H1 (cell line): ENCODE measurements around the gene GPR12. TPM values are rescaled to one million over a fixed set of nuclear protein-coding genes. Genes with fewer than 3 reads are reported as not detected.

Experiments
- POLR2A ChIP-seq, 2 experiments: IDR thresholded peaks; 1 replicate in 1 of 2; 2 replicates in 1 of 2; pipeline ENCODE4 v1.6.1; 2011; ENCODE audit warnings: low read depth in 2 of 2, low read length in 2 of 2, mild to moderate bottlenecking in 2 of 2; ENCODE audit errors: control extremely low read depth in 1 of 2
- POU5F1 ChIP-seq: IDR thresholded peaks from 2 replicates; pipeline ENCODE4 v1.6.1; 2011; ENCODE audit warnings: low read depth, mild to moderate bottlenecking, low read length, moderate library complexity
- polyA plus RNA-seq, 7 experiments: library from polyadenylated mRNA; depleted of rRNA in 3 of 7; stranded (reverse) in 5 of 7; unstranded in 2 of 7; fragments of >200 nt in 5 of 7; fragments of 200-250 nt in 2 of 7; gene quantifications; 1 replicate in 5 of 7; 2 replicates in 1 of 7; 4 replicates in 1 of 7; pipeline versions ENCODE4 v1.2.1 to v1.2.3, GENCODE V29; 2011 to 2013; ENCODE audit warnings: missing spikeins in 2 of 7, mixed read lengths in 2 of 7
- total RNA-seq: library from RNA; stranded (reverse); fragmentation: NEBNext Ultra II Directional; extraction: Animal tissue kit (Norgen Biotek cat#: 25700); gene quantifications from 2 replicates; pipeline ENCODE4 v1.2.1, GENCODE V29; 2021
- TF ChIP-seq, protein P1 (sequence below): fragments of 300-600 bp; sonication (generic); IDR thresholded peaks from 2 replicates; pipeline ENCODE4 v1.7.1; 2012; ENCODE audit warnings: low read length, moderate library complexity, mild to moderate bottlenecking, inconsistent platforms; ENCODE audit not compliant: insufficient replicate concordance
- TF ChIP-seq, protein P2 (sequence below): IDR thresholded peaks from 2 replicates; pipeline ENCODE4 v1.6.1; 2012; ENCODE audit warnings: inconsistent platforms

GPR12 gene
- total and polyA plus RNA-seq, 2 of the 8 experiments (the other 6 are each of a cell fraction or from before 2014, with no cell fraction given) = 0.15 to 0.27 TPM

DNA sequence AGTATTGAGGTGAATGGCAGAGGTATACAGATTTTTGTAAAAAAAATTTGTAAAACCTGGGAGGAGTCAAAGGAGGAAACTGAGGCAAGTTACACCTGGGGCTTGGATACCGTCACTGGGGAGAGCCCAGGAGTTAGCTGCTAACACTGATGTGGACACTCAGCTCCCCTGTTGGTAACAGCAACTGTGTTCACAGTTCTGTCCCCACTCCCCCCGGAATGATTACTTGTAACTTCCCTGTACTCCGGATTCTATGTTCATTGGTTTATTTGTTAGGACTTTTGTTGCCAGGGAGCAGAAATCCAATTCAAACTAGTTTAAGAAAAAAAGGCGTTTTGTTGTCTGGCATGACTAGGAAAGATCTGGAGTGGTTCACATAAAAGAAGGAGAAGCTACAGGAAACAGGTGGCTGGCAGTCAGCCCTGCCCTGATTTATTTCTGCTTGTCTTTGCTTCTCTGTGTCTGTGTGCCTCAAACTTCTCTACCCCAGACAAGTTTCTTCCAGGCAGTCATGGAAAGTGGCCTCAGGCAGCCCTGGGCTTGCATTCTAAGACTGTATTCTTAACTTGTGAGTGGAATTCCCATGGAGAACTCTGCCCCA, 2.3 kb upstream of the GPR12 start (continued):
- TF ChIP-seq, protein P1, sequence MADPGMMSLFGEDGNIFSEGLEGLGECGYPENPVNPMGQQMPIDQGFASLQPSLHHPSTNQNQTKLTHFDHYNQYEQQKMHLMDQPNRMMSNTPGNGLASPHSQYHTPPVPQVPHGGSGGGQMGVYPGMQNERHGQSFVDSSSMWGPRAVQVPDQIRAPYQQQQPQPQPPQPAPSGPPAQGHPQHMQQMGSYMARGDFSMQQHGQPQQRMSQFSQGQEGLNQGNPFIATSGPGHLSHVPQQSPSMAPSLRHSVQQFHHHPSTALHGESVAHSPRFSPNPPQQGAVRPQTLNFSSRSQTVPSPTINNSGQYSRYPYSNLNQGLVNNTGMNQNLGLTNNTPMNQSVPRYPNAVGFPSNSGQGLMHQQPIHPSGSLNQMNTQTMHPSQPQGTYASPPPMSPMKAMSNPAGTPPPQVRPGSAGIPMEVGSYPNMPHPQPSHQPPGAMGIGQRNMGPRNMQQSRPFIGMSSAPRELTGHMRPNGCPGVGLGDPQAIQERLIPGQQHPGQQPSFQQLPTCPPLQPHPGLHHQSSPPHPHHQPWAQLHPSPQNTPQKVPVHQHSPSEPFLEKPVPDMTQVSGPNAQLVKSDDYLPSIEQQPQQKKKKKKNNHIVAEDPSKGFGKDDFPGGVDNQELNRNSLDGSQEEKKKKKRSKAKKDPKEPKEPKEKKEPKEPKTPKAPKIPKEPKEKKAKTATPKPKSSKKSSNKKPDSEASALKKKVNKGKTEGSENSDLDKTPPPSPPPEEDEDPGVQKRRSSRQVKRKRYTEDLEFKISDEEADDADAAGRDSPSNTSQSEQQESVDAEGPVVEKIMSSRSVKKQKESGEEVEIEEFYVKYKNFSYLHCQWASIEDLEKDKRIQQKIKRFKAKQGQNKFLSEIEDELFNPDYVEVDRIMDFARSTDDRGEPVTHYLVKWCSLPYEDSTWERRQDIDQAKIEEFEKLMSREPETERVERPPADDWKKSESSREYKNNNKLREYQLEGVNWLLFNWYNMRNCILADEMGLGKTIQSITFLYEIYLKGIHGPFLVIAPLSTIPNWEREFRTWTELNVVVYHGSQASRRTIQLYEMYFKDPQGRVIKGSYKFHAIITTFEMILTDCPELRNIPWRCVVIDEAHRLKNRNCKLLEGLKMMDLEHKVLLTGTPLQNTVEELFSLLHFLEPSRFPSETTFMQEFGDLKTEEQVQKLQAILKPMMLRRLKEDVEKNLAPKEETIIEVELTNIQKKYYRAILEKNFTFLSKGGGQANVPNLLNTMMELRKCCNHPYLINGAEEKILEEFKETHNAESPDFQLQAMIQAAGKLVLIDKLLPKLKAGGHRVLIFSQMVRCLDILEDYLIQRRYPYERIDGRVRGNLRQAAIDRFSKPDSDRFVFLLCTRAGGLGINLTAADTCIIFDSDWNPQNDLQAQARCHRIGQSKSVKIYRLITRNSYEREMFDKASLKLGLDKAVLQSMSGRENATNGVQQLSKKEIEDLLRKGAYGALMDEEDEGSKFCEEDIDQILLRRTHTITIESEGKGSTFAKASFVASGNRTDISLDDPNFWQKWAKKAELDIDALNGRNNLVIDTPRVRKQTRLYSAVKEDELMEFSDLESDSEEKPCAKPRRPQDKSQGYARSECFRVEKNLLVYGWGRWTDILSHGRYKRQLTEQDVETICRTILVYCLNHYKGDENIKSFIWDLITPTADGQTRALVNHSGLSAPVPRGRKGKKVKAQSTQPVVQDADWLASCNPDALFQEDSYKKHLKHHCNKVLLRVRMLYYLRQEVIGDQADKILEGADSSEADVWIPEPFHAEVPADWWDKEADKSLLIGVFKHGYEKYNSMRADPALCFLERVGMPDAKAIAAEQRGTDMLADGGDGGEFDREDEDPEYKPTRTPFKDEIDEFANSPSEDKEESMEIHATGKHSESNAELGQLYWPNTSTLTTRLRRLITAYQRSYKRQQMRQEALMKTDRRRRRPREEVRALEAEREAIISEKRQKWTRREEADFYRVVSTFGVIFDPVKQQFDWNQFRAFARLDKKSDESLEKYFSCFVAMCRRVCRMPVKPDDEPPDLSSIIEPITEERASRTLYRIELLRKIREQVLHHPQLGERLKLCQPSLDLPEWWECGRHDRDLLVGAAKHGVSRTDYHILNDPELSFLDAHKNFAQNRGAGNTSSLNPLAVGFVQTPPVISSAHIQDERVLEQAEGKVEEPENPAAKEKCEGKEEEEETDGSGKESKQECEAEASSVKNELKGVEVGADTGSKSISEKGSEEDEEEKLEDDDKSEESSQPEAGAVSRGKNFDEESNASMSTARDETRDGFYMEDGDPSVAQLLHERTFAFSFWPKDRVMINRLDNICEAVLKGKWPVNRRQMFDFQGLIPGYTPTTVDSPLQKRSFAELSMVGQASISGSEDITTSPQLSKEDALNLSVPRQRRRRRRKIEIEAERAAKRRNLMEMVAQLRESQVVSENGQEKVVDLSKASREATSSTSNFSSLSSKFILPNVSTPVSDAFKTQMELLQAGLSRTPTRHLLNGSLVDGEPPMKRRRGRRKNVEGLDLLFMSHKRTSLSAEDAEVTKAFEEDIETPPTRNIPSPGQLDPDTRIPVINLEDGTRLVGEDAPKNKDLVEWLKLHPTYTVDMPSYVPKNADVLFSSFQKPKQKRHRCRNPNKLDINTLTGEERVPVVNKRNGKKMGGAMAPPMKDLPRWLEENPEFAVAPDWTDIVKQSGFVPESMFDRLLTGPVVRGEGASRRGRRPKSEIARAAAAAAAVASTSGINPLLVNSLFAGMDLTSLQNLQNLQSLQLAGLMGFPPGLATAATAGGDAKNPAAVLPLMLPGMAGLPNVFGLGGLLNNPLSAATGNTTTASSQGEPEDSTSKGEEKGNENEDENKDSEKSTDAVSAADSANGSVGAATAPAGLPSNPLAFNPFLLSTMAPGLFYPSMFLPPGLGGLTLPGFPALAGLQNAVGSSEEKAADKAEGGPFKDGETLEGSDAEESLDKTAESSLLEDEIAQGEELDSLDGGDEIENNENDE = no peak
- TF ChIP-seq POLR2A (IDR thresholded peaks at IDR 0.05; ENCODE audit: control extremely low read depth in 1 of 2, low read depth in 2 of 2, low read length in 2 of 2) = no peak
- no peak for TF ChIP-seq POU5F1
- TF ChIP-seq, protein P2, sequence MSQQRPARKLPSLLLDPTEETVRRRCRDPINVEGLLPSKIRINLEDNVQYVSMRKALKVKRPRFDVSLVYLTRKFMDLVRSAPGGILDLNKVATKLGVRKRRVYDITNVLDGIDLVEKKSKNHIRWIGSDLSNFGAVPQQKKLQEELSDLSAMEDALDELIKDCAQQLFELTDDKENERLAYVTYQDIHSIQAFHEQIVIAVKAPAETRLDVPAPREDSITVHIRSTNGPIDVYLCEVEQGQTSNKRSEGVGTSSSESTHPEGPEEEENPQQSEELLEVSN = no peak
